Astrocyte of the spinal cord (primary cell): Measurements from ENCODE around the gene NUP214.
A peak's percentile ranks its signal among the peaks of the same experiment; 100 is the strongest.

Experiments
- DNase-seq: peaks from one replicate; pipeline ENCODE4 v3.0.0; 2011; ENCODE audit warnings: low read depth, low spot score
- H3K4me3 ChIP-seq: 2 replicates; pipeline ENCODE4 v1.5.1; 2011; ENCODE audit warnings: low read depth, mild to moderate bottlenecking, low read length, moderate library complexity
- in situ Hi-C: cut with HindIII; loops from 2 replicates; pipeline ENCODE4 v1.10.0; 2017; ENCODE audit warnings: low sequenced_read_pairs
- TF ChIP-seq, protein P1 (sequence below): IDR thresholded peaks from 2 replicates; pipeline ENCODE4 v1.5.1; 2012; ENCODE audit warnings: low read depth, mild to moderate bottlenecking, low read length, inconsistent platforms

NUP214 gene

DNA sequence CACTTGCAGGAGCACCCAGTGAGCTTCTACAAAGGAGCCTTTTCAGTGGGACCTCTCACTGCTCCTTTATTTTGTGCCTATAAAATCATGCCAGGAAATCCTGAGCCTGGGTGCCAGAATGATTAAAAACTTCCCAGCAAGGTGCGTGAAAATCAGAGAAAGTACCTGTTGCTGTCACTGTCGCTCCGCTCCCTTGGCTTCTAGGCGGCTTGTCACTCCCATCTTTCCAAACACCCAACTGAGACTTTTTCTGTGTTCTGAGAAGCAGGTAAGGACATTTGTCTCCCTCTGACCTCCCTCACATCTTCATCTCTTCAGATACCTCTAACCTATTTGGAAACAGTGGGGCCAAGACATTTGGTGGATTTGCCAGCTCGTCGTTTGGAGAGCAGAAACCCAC, 97.1 kb downstream of the NUP214 start:
- DNase-seq: no peak
- TF ChIP-seq, protein P1, sequence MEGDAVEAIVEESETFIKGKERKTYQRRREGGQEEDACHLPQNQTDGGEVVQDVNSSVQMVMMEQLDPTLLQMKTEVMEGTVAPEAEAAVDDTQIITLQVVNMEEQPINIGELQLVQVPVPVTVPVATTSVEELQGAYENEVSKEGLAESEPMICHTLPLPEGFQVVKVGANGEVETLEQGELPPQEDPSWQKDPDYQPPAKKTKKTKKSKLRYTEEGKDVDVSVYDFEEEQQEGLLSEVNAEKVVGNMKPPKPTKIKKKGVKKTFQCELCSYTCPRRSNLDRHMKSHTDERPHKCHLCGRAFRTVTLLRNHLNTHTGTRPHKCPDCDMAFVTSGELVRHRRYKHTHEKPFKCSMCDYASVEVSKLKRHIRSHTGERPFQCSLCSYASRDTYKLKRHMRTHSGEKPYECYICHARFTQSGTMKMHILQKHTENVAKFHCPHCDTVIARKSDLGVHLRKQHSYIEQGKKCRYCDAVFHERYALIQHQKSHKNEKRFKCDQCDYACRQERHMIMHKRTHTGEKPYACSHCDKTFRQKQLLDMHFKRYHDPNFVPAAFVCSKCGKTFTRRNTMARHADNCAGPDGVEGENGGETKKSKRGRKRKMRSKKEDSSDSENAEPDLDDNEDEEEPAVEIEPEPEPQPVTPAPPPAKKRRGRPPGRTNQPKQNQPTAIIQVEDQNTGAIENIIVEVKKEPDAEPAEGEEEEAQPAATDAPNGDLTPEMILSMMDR: no peak
- in situ Hi-C loops: no loop called here
- no peak overlapping the region for H3K4me3 ChIP-seq

DNA sequence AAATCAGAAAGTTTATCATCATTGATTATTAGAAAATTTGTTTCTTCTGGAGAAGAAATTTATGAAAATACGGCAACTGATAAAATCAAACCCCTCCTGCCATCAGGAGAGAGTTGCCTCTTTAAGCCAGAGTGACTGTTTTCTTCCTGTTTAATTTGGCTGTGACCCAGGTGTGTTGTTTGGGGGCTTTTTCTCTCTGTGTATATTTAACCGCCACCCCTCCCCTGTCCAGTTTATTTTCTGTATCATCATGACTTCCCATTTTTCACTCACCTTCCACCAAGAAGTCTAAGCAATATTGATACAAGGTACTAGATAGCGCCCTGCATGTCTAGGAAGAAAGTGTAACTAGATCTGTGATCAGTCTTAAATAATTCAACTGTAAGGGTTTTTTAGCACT, 100.8 kb downstream of the NUP214 start:
- H3K4me3 ChIP-seq: no peak overlapping the region
- DNase-seq: no peak
- TF ChIP-seq, protein P1: no peak
- in situ Hi-C loops: no loop called here

DNA sequence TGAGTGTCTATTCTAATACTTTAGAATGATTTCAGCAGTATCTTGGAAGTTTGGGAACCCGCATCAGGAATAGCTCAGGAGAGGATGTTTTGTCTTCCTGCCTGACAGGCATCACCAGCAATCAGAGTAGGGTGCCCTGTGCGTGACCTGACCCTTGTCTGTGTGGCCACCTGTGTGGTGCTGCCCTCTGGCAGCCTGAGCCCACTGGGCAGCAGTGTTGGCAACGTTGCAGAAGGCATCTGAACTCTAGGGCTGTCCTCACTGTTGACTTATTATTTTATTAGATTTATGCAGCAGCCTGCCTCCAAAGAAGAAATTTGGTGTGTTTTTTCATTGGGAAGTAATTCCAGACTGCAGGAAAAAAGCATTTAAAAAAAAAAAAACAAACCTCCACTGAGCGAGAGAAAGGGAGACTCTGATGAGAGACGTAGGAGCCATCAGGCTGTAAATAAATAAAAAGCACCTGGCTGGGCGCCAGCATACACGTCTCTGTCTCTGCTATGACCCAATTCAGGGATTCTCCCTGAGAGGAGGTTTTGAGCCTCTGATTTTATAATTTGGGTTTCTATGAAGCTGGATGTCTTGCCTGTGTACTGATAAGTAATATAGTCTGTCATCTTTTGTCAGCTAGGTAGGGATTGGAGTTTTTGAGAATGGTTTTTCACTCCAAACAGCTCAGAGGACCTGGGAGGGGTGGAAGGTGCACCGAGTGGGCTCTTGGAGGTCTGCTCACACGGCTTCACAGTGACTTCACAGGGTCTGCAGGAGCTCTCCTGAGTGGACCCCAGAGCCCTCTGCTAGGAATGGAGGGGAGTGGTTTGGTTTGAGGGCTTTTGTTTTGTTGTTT, 101.9 kb downstream of the NUP214 start:
- TF ChIP-seq, protein P1: no peak
- DNase-seq: no peak
- H3K4me3 ChIP-seq: no peak overlapping the region
- in situ Hi-C loops: no loop called here

DNA sequence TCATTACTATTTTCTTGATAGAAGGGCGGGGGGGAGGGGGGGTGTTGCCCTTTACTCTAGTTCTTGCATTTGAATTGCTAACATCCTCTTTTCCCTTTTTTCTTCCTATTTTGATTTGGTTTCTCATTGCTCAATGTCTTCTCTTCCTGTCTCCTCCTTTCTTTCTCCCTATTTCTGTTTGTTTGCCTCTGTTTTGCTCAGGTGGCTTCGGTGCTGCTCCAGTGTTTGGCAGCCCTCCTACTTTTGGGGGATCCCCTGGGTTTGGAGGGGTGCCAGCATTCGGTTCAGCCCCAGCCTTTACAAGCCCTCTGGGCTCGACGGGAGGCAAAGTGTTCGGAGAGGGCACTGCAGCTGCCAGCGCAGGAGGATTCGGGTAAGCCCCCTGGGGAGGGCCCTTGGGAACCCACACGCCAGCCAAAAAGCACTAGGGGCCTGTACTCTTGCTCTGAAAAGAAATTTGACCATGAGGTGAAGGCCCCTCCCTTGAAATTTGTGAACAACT, 102.6 kb downstream of the NUP214 start:
- no peak for DNase-seq
- in situ Hi-C loops: no loop called here
- TF ChIP-seq, protein P1: no peak
- no peak overlapping the region for H3K4me3 ChIP-seq

DNA sequence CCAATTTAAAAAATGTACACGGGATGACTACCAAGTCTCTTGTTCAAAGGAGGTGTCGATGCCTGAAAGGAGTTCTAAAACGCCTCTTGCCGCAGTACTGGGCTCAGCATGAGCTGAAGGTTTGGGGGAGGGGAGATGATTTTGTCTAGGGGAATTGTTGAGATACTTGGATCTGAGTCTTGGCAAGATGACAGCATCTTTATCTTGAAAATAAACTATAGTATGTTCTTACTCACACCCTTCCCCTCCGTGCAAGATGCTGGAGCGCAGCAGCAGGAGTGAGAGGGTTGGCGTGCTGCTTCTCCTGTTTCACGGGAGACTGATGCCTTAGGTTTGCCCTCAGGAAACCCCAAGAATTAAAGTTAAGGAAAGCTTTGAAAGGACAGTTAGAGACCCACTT, 103.6 kb downstream of the NUP214 start:
- peak; percentile 75 for DNase-seq
- H3K4me3 ChIP-seq: no peak overlapping the region
- in situ Hi-C loops: no loop called here
- TF ChIP-seq, protein P1: no peak

DNA sequence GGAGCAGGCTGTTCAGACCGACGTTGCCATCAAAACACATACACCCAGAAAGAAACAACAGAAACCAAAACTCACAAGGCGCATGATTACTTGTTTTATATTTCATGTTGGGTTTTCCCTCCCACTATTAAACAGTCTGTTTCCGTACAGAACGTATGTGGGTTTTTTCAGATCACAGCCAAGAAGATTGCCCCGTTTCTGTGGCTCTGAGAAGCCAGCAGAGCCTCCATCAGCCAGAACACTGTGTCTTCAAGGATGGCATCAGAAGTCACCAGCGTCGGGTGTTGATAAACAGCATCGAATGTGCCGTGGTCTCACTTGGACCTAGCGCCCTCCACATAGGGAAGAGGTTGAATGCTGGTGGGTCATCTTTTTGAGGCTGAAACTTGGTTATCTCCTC, 108.2 kb downstream of the NUP214 start:
- in situ Hi-C loops: no loop called here
- no peak for DNase-seq
- TF ChIP-seq, protein P1: no peak
- H3K4me3 ChIP-seq: no peak overlapping the region
